ENCODE measurements around the gene GPLD1.
"Not testable (repeated sequence)": the region's sequence is repeated elsewhere in the genome, so short reads cannot be mapped to it uniquely, and the experiment has no call there.

GPLD1 gene

GRCh38 chr6:24513602-24514001 lies 24.2 kb upstream of the GPLD1 start:
- H3K4me3 Mint-ChIP-seq = no peak overlapping the region
- no peaks in the 10 kb centered on the region for H3K9me3 Mint-ChIP-seq
- peaks cover 6% of the 10 kb centered on the region for H3K4me1 Mint-ChIP-seq (ENCODE audit: low read depth)
- H3K27ac Mint-ChIP-seq = no peak overlapping the region
- DNase-seq (ENCODE audit: low spot score) = no peak
- peaks cover 2% of the 10 kb centered on the region for H3K36me3 Mint-ChIP-seq (ENCODE audit: low read depth)
- no peaks in the 10 kb centered on the region for H3K27me3 Mint-ChIP-seq (ENCODE audit: low read depth)

GRCh38 chr6:24511976-24512375 lies 22.6 kb upstream of the GPLD1 start:
- H3K9me3 Mint-ChIP-seq; H3K27me3 Mint-ChIP-seq (ENCODE audit: low read depth); DNase-seq (ENCODE audit: low spot score); H3K4me1 Mint-ChIP-seq (ENCODE audit: low read depth); H3K36me3 Mint-ChIP-seq (ENCODE audit: low read depth); H3K4me3 Mint-ChIP-seq; H3K27ac Mint-ChIP-seq: not testable (repeated sequence)

GRCh38 chr6:24506814-24507520 lies 17.6 kb upstream of the GPLD1 start:
- Mint-ChIP-seq H3K4me3 (no peak overlapping the region), H3K27me3 (ENCODE audit: low read depth) (no peaks in the 10 kb centered on the region), H3K36me3 (ENCODE audit: low read depth) (peaks cover 4% of the 10 kb centered on the region), H3K9me3 (no peaks in the 10 kb centered on the region), H3K4me1 (ENCODE audit: low read depth) (no peaks in the 10 kb centered on the region), H3K27ac (no peak overlapping the region)
- no peak for DNase-seq (ENCODE audit: low spot score)

GRCh38 chr6:24504649-24505586 lies 15.5 kb upstream of the GPLD1 start:
- no peaks in the 10 kb centered on the region for H3K9me3 Mint-ChIP-seq
- no peaks in the 10 kb centered on the region for H3K4me1 Mint-ChIP-seq (ENCODE audit: low read depth)
- no peak overlapping the region for H3K4me3 Mint-ChIP-seq
- H3K27ac Mint-ChIP-seq = no peak overlapping the region
- H3K36me3 Mint-ChIP-seq (ENCODE audit: low read depth) = peaks cover 4% of the 10 kb centered on the region
- DNase-seq (ENCODE audit: low spot score) = no peak
- no peaks in the 10 kb centered on the region for H3K27me3 Mint-ChIP-seq (ENCODE audit: low read depth)

- no peak overlapping the region for H3K27ac Mint-ChIP-seq
Observed at GRCh38 chr6:24504287-24504648, 14.9 kb upstream of the GPLD1 start.

GRCh38 chr6:24501914-24502313 lies 12.5 kb upstream of the GPLD1 start:
- no peak for DNase-seq (ENCODE audit: low spot score)
- peaks cover 4% of the 10 kb centered on the region for H3K4me1 Mint-ChIP-seq (ENCODE audit: low read depth)
- H3K27ac Mint-ChIP-seq = no peak overlapping the region
- no peaks in the 10 kb centered on the region for H3K27me3 Mint-ChIP-seq (ENCODE audit: low read depth)
- no peak overlapping the region for H3K4me3 Mint-ChIP-seq
- H3K9me3 Mint-ChIP-seq = no peaks in the 10 kb centered on the region
- H3K36me3 Mint-ChIP-seq (ENCODE audit: low read depth) = peaks cover 1% of the 10 kb centered on the region

More at GRCh38 chr6:24504287-24504648, 14.9 kb upstream of the GPLD1 start:
- H3K36me3 Mint-ChIP-seq (ENCODE audit: low read depth) = peaks cover 4% of the 10 kb centered on the region
- no peak for DNase-seq (ENCODE audit: low spot score)
- H3K9me3 Mint-ChIP-seq = no peaks in the 10 kb centered on the region
- H3K4me3 Mint-ChIP-seq = no peak overlapping the region
- no peaks in the 10 kb centered on the region for H3K27me3 Mint-ChIP-seq (ENCODE audit: low read depth)
- H3K4me1 Mint-ChIP-seq (ENCODE audit: low read depth) = no peaks in the 10 kb centered on the region

GRCh38 chr6:24501374-24501773 lies 12.0 kb upstream of the GPLD1 start:
- H3K27me3 Mint-ChIP-seq (ENCODE audit: low read depth) = no peaks in the 10 kb centered on the region
- H3K36me3 Mint-ChIP-seq (ENCODE audit: low read depth) = no peaks in the 10 kb centered on the region
- peaks cover 4% of the 10 kb centered on the region for H3K4me1 Mint-ChIP-seq (ENCODE audit: low read depth)
- H3K4me3 Mint-ChIP-seq = no peak overlapping the region
- H3K27ac Mint-ChIP-seq = no peak overlapping the region
- H3K9me3 Mint-ChIP-seq = no peaks in the 10 kb centered on the region
- DNase-seq (ENCODE audit: low spot score) = no peak

GRCh38 chr6:24500683-24501082 lies 11.3 kb upstream of the GPLD1 start:
- Mint-ChIP-seq H3K9me3 (no peaks in the 10 kb centered on the region), H3K36me3 (ENCODE audit: low read depth) (no peaks in the 10 kb centered on the region), H3K27me3 (ENCODE audit: low read depth) (no peaks in the 10 kb centered on the region), H3K4me1 (ENCODE audit: low read depth) (peaks cover 5% of the 10 kb centered on the region), H3K4me3 (no peak overlapping the region), H3K27ac (no peak overlapping the region)
- DNase-seq (ENCODE audit: low spot score) = no peak

- Mint-ChIP-seq H3K27ac (no peak overlapping the region), H3K36me3 (ENCODE audit: low read depth) (no peaks in the 10 kb centered on the region), H3K4me3 (no peak overlapping the region), H3K9me3 (no peaks in the 10 kb centered on the region), H3K4me1 (ENCODE audit: low read depth) (peaks cover 15% of the 10 kb centered on the region), H3K27me3 (ENCODE audit: low read depth) (peaks cover 1% of the 10 kb centered on the region)
- no peak for DNase-seq (ENCODE audit: low spot score)
Observed at GRCh38 chr6:24497254-24497970, 8.0 kb upstream of the GPLD1 start.

GRCh38 chr6:24494821-24495795 lies 5.7 kb upstream of the GPLD1 start, which contains the start of gene ALDH5A1:
ALDH5A1 (plus strand) TSS chr6:24494969; CDS start chr6:24494997, 28 bp downstream.
- peak; percentile 83 for DNase-seq (ENCODE audit: low spot score)
- Mint-ChIP-seq H3K4me1 (ENCODE audit: low read depth) (peaks cover 15% of the 10 kb centered on the region), H3K9me3 (no peaks in the 10 kb centered on the region), H3K4me3 (peak within 1 kb of the TSS; percentile 82), H3K27ac (peak within 1 kb of the TSS; percentile 22), H3K36me3 (ENCODE audit: low read depth) (no peaks in the 10 kb centered on the region), H3K27me3 (ENCODE audit: low read depth) (peaks cover 1% of the 10 kb centered on the region)

GRCh38 chr6:24493945-24494820 lies 4.8 kb upstream of the GPLD1 start:
- Mint-ChIP-seq H3K27ac (peak overlapping the region; percentile 18), H3K4me3 (peak overlapping the region; percentile 82), H3K9me3 (no peaks in the 10 kb centered on the region), H3K27me3 (ENCODE audit: low read depth) (peaks cover 1% of the 10 kb centered on the region), H3K4me1 (ENCODE audit: low read depth) (peaks cover 15% of the 10 kb centered on the region), H3K36me3 (ENCODE audit: low read depth) (no peaks in the 10 kb centered on the region)
- no peak for DNase-seq (ENCODE audit: low spot score)

- peaks cover 1% of the 10 kb centered on the region for H3K27me3 Mint-ChIP-seq (ENCODE audit: low read depth)
- no peak overlapping the region for H3K4me3 Mint-ChIP-seq
- H3K36me3 Mint-ChIP-seq (ENCODE audit: low read depth) = no peaks in the 10 kb centered on the region
- peaks cover 12% of the 10 kb centered on the region for H3K4me1 Mint-ChIP-seq (ENCODE audit: low read depth)
- H3K27ac Mint-ChIP-seq = no peak overlapping the region
- no peak for DNase-seq (ENCODE audit: low spot score)
- no peaks in the 10 kb centered on the region for H3K9me3 Mint-ChIP-seq
Observed at GRCh38 chr6:24492475-24492874, 3.1 kb upstream of the GPLD1 start.

Measured in T-helper 2 cell treated with Interferon-gamma antibody and Interleukin-4, amounts not matched to agents 5 μg/mL and 100 μg/mL, for 36 hours (primary cell).